Upper lobe of left lung (tissue), 6 donors: ENCODE data around the gene NT5DC2. TPM values are rescaled to one million over a fixed set of nuclear protein-coding genes. Genes with fewer than 3 reads are reported as not detected.

Experiments
- ATAC-seq, 2 donors: fragments of 200-7000 bp; cut with Tn5 transposase; one replicate each; pipeline ENCODE4 v1.9.1; 2022; ENCODE audit warnings: mild to moderate bottlenecking in 2 of 2, moderate library complexity in 2 of 2; ENCODE audit not compliant: low FRiP score in 2 of 2
- DNase-seq, 2 donors: peaks; one replicate each; pipeline ENCODE4 v3.0.0-alpha.2; 2019 to 2020
- H3K27ac ChIP-seq, 4 donors: fragments of 200-600 bp; sonication (generic); one replicate each; pipeline ENCODE4 v1.5.1; 2016 to 2019
- H3K27me3 ChIP-seq, 4 donors: fragments of 200-600 bp; sonication (generic); one replicate each; pipeline ENCODE4 v1.5.1; 2017 to 2019
- H3K36me3 ChIP-seq, 4 donors: fragments of 200-600 bp; sonication (generic); one replicate each; pipeline ENCODE4 v1.5.1; 2016 to 2019
- H3K4me1 ChIP-seq, 4 donors: fragments of 200-600 bp; sonication (generic); one replicate each; pipeline ENCODE4 v1.5.1; 2018 to 2019
- H3K4me3 ChIP-seq, 4 donors: fragments of 200-600 bp; sonication (generic); one replicate each; pipeline ENCODE4 v1.5.1; 2017 to 2019; ENCODE audit warnings: mild to moderate bottlenecking in 2 of 4, moderate library complexity in 1 of 4
- H3K9me3 ChIP-seq, 4 donors: fragments of 200-600 bp; sonication (generic); one replicate each; pipeline ENCODE4 v1.5.1; 2018 to 2019
- EP300 ChIP-seq, 4 donors: sonication (generic); formaldehyde crosslinking; IDR thresholded peaks; one replicate each; pipeline ENCODE4 v1.5.1; 2017; ENCODE audit warnings: antibody characterized with exemption in 4 of 4, control low read depth in 2 of 4
- POLR2A ChIP-seq, 4 donors: fragments of 450-650 bp; IDR thresholded peaks; one replicate each; pipeline ENCODE4 v1.5.1; 2016 to 2017; ENCODE audit warnings: antibody characterized with exemption in 4 of 4, mild to moderate bottlenecking in 2 of 4
- POLR2AphosphoS5 ChIP-seq, 2 donors: sonication (generic); formaldehyde crosslinking; IDR thresholded peaks; one replicate each; pipeline ENCODE4 v1.5.1; 2017; ENCODE audit warnings: antibody characterized with exemption in 2 of 2
- WGBS, 2 donors: methylation state at CpG; one replicate each; pipeline ENCODE4 v1.1.5; 2017 to 2018; 5-methylcytosine and 5-hydroxymethylcytosine counted together
- total RNA-seq, 6 donors: library from RNA; depleted of rRNA in 4 of 6; stranded (reverse); fragments of >200 nt in 4 of 6; gene quantifications; one replicate each; pipeline versions ENCODE4 v1.1.0 to v1.2.1, GENCODE V29; 2016 to 2021
- TF ChIP-seq, protein P1 (sequence below), 6 experiments: fragments of 450-650 bp in 4 of 6; fragments of 200-600 bp in 2 of 6; sonication (generic) in 2 of 6; IDR thresholded peaks; one replicate each; pipeline ENCODE4 v1.5.1; 2016 to 2019; ENCODE audit warnings: antibody characterized with exemption in 6 of 6
- donor health status: DM: no; HTN: no; CAD: no; lungs with moderate emphysema.
- donor health status: DM: no; HTN: yes; CAD: no; lungs with severe emphysema.

NT5DC2 gene
- total RNA-seq, 6 donors from 2014 or later, result 27.3 to 113 (median 46.2) TPM

- H3K9me3 ChIP-seq, result no peaks in the 10 kb centered on the region
- H3K36me3 ChIP-seq, result peaks cover 0 to 74% (median 25%) of the 10 kb centered on the region in 4 donors
- WGBS, 2 donors, result 88 to 94% methylated on average over 8 to 14 of the region's 14 CpGs
- ATAC-seq (no peak), DNase-seq (peak in 1 of 2 donors; percentile 46)
- no peak for TF ChIP-seq EP300 (IDR thresholded peaks at IDR 0.05)
- TF ChIP-seq, protein P1, sequence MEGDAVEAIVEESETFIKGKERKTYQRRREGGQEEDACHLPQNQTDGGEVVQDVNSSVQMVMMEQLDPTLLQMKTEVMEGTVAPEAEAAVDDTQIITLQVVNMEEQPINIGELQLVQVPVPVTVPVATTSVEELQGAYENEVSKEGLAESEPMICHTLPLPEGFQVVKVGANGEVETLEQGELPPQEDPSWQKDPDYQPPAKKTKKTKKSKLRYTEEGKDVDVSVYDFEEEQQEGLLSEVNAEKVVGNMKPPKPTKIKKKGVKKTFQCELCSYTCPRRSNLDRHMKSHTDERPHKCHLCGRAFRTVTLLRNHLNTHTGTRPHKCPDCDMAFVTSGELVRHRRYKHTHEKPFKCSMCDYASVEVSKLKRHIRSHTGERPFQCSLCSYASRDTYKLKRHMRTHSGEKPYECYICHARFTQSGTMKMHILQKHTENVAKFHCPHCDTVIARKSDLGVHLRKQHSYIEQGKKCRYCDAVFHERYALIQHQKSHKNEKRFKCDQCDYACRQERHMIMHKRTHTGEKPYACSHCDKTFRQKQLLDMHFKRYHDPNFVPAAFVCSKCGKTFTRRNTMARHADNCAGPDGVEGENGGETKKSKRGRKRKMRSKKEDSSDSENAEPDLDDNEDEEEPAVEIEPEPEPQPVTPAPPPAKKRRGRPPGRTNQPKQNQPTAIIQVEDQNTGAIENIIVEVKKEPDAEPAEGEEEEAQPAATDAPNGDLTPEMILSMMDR (IDR thresholded peaks at IDR 0.05), result no peak
- no peak for TF ChIP-seq POLR2A (IDR thresholded peaks at IDR 0.05)
- TF ChIP-seq POLR2AphosphoS5 (IDR thresholded peaks at IDR 0.05), result no peak
- peaks cover 32 to 42% (median 34%) of the 10 kb centered on the region in 4 donors for H3K4me1 ChIP-seq
- H3K27me3 ChIP-seq, result no peaks in the 10 kb centered on the region
- H3K27ac ChIP-seq, result no peak overlapping the region
- H3K4me3 ChIP-seq, result no peak overlapping the region
These were observed 10.9 kb downstream of the NT5DC2 start for GRCh38 chr3:52522651-52523251.

DNA sequence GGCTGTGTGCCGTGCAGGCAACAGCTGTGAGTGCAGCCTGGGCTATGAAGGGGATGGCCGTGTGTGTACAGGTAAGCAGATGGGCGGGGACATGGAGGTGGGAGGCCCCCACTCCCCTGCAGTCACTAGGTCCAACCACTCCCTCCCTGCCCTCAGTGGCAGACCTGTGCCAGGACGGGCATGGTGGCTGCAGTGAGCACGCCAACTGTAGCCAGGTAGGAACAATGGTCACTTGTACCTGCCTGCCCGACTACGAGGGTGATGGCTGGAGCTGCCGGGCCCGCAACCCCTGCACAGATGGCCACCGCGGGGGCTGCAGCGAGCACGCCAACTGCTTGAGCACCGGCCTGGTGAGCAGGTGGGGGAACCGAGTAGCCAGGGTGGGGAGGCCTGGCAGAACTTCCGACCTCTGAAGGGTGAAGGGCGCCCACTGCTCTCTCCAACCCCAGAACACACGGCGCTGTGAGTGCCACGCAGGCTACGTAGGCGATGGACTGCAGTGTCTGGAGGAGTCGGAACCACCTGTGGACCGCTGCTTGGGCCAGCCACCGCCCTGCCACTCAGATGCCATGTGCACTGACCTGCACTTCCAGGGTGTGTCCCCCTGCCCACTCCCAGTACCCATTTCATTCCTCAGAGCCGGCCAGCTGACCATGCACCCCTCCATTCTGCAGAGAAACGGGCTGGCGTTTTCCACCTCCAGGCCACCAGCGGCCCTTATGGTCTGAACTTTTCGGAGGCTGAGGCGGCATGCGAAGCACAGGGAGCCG lies 11.6 kb downstream of the NT5DC2 start:
- Histone ChIP-seq H3K4me1 (peaks cover 27 to 36% (median 29%) of the 10 kb centered on the region in 4 donors), H3K9me3 (no peaks in the 10 kb centered on the region), H3K36me3 (peaks cover 0 to 72% (median 25%) of the 10 kb centered on the region in 4 donors), H3K27me3 (no peaks in the 10 kb centered on the region), H3K4me3 (no peak overlapping the region), H3K27ac (no peak overlapping the region)
- ATAC-seq (no peak), DNase-seq (peak in 1 of 2 donors; percentile 77)
- 94 to 96% methylated on average over 19 to 33 of the region's 33 CpGs for WGBS, 2 donors
- TF ChIP-seq POLR2AphosphoS5 (IDR thresholded peaks at IDR 0.05) (no peak), EP300 (IDR thresholded peaks at IDR 0.05) (no peak), POLR2A (IDR thresholded peaks at IDR 0.05) (no peak)
- TF ChIP-seq, protein P1 (IDR thresholded peaks at IDR 0.05), result no peak

GRCh38 chr3:52521488-52521824 lies 12.2 kb downstream of the NT5DC2 start:
- H3K27ac ChIP-seq, result no peak overlapping the region
- no peak for ATAC-seq
- H3K4me1 ChIP-seq, result peaks cover 21 to 29% (median 23%) of the 10 kb centered on the region in 4 donors
- DNase-seq, result peak in 1 of 2 donors; percentile 68
- TF ChIP-seq, protein P1 (IDR thresholded peaks at IDR 0.05), result no peak
- no peak for TF ChIP-seq POLR2AphosphoS5 (IDR thresholded peaks at IDR 0.05)
- no peak for TF ChIP-seq POLR2A (IDR thresholded peaks at IDR 0.05)
- TF ChIP-seq EP300 (IDR thresholded peaks at IDR 0.05), result no peak
- peaks cover 0 to 75% (median 25%) of the 10 kb centered on the region in 4 donors for H3K36me3 ChIP-seq
- H3K9me3 ChIP-seq, result no peaks in the 10 kb centered on the region
- 90 to 96% methylated on average over 6 to 8 of the region's 8 CpGs for WGBS, 2 donors
- no peak overlapping the region for H3K4me3 ChIP-seq
- H3K27me3 ChIP-seq, result no peaks in the 10 kb centered on the region

DNA sequence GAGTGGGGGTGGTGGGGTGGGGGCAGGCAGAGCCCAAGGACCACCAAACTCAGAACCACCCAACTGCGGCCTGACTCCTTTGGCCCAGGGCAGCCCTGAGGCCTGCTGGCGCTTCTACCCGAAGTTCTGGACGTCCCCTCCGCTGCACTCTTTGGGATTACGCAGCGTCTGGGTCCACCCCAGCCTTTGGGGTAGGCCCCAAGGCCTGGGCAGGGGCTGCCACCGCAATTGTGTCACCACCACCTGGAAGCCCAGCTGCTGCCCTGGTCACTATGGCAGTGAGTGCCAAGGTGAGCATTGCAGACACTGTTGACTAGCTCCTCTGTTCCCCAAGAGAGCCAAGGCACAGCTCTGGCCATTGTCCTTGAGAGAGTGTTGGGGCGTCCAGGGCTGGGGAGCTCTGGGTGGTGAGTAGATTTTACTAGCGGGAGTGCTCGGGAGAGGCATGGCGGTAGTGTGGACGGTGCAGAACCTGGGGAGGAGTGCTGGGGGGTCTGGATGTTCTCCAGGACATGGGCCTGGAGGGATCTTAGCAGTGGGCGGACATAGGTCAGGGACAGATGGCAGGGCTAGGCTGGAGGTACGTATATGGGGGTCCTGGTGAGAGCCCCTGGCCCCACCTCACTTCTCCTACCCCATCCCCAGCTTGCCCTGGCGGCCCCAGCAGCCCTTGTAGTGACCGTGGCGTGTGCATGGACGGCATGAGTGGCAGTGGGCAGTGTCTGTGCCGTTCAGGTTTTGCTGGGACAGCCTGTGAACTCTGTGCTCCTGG lies 12.8 kb downstream of the NT5DC2 start:
- DNase-seq (peak in 1 of 2 donors; percentile 55), ATAC-seq (no peak)
- Histone ChIP-seq H3K9me3 (no peaks in the 10 kb centered on the region), H3K27ac (no peak overlapping the region), H3K4me1 (peaks cover 15 to 24% (median 17%) of the 10 kb centered on the region in 4 donors), H3K4me3 (no peak overlapping the region), H3K36me3 (peaks cover 0 to 80% (median 25%) of the 10 kb centered on the region in 4 donors), H3K27me3 (no peaks in the 10 kb centered on the region)
- 93 to 96% methylated on average over 18 to 20 of the region's 20 CpGs for WGBS, 2 donors
- TF ChIP-seq EP300 (IDR thresholded peaks at IDR 0.05) (no peak), POLR2A (IDR thresholded peaks at IDR 0.05) (no peak), POLR2AphosphoS5 (IDR thresholded peaks at IDR 0.05) (no peak)
- TF ChIP-seq, protein P1 (IDR thresholded peaks at IDR 0.05), result no peak
